Ovary (tissue), 3 donors: Measurements from ENCODE around the gene OPCML.

Experiments
- POLR2A ChIP-seq: fragments of 450-650 bp; IDR thresholded peaks from one replicate; pipeline ENCODE4 v1.6.1; 2017; ENCODE audit warnings: antibody characterized with exemption, mild to moderate bottlenecking, moderate library complexity
- TF ChIP-seq, protein P1 (sequence below), 3 donors: fragments of 450-650 bp in 2 of 3; fragments of 200-600 bp in 1 of 3; IDR thresholded peaks; one replicate each; pipeline versions ENCODE4 v1.5.1 to v1.8.0; 2016 to 2022; ENCODE audit warnings: antibody characterized with exemption in 3 of 3, mild to moderate bottlenecking in 1 of 3
- donor health status: DM: no; HTN: no; CAD: no.

DNA sequence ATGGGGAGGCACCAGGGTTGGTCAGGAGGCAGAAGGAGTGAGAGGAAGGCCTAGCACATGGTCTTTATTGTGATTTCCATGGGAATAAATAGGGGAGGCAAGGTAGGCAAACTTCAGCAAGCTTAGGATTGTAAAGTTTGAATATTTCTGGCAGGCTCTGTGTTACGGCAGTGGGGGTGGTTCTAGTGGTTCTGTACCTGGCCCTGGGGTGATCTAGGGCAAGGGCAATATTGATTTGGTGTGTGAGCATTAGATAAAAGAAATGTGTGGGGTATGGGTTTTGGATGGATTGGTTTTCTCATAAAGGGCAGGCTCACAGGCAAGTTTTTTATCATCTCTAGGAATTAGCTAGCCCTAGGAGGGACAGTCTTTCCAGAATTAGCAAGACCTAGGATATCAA, 584.0 kb downstream of the OPCML start:
- no peak for TF ChIP-seq POLR2A
- TF ChIP-seq, protein P1, sequence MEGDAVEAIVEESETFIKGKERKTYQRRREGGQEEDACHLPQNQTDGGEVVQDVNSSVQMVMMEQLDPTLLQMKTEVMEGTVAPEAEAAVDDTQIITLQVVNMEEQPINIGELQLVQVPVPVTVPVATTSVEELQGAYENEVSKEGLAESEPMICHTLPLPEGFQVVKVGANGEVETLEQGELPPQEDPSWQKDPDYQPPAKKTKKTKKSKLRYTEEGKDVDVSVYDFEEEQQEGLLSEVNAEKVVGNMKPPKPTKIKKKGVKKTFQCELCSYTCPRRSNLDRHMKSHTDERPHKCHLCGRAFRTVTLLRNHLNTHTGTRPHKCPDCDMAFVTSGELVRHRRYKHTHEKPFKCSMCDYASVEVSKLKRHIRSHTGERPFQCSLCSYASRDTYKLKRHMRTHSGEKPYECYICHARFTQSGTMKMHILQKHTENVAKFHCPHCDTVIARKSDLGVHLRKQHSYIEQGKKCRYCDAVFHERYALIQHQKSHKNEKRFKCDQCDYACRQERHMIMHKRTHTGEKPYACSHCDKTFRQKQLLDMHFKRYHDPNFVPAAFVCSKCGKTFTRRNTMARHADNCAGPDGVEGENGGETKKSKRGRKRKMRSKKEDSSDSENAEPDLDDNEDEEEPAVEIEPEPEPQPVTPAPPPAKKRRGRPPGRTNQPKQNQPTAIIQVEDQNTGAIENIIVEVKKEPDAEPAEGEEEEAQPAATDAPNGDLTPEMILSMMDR (IDR thresholded peaks at IDR 0.05): no peak
